Hematopoietic multipotent progenitor cell treated with erythropoietin and hydrocortisone succinate and interleukin-3 and kit ligand, for 17 days (in vitro differentiated cells): ENCODE results near the gene ASB15.

Source experiments
- DNase-seq: peaks from one replicate; pipeline ENCODE4 v3.0.0-alpha.2; 2015; ENCODE audit warnings: low spot score

ASB15 gene

GRCh38 chr7:123637203-123637602 is 35.6 kb downstream of the ASB15 start:
- no peak for DNase-seq

GRCh38 chr7:123637878-123638277 is 36.3 kb downstream of the ASB15 start:
- no peak for DNase-seq

GRCh38 chr7:123639631-123640030 is 38.0 kb downstream of the ASB15 start:
- no peak for DNase-seq

GRCh38 chr7:123640583-123640982 is 39.0 kb downstream of the ASB15 start:
- DNase-seq: no peak

GRCh38 chr7:123641901-123642300 is 40.3 kb downstream of the ASB15 start:
- no peak for DNase-seq

GRCh38 chr7:123643495-123644441 is 42.1 kb downstream of the ASB15 start:
- DNase-seq: no peak

GRCh38 chr7:123645516-123645915 is 43.9 kb downstream of the ASB15 start:
- DNase-seq: no peak

- DNase-seq: no peak
Measured at GRCh38 chr7:123647106-123647730, 45.6 kb downstream of the ASB15 start.

- no peak for DNase-seq
Measured at GRCh38 chr7:123649964-123650363, 48.3 kb downstream of the ASB15 start.

GRCh38 chr7:123650595-123650994 is 49.0 kb downstream of the ASB15 start:
- DNase-seq: no peak

- DNase-seq: no peak
Measured at GRCh38 chr7:123652406-123652805, 50.8 kb downstream of the ASB15 start.

GRCh38 chr7:123653162-123653561 is 51.5 kb downstream of the ASB15 start:
- DNase-seq: no peak

GRCh38 chr7:123655614-123656013 is 54.0 kb downstream of the ASB15 start, which contains the start of gene LMOD2:
TSS of gene LMOD2 (plus strand) at chr7:123655866. CDS start at chr7:123655964, 98 bp downstream.
- no peak for DNase-seq

GRCh38 chr7:123656544-123657303 is 55.1 kb downstream of the ASB15 start:
- DNase-seq: no peak

GRCh38 chr7:123657304-123657685 is 55.7 kb downstream of the ASB15 start:
- no peak for DNase-seq

- no peak for DNase-seq
Measured at GRCh38 chr7:123658023-123658422, 56.4 kb downstream of the ASB15 start.

- no peak for DNase-seq
Measured at GRCh38 chr7:123660514-123661354, 59.1 kb downstream of the ASB15 start.

GRCh38 chr7:123661765-123662164 is 60.1 kb downstream of the ASB15 start:
- no peak for DNase-seq

- no peak for DNase-seq
Measured at GRCh38 chr7:123662293-123662692, 60.7 kb downstream of the ASB15 start.

- DNase-seq: no peak
Measured at GRCh38 chr7:123662755-123663154, 61.1 kb downstream of the ASB15 start.

GRCh38 chr7:123663200-123663599 is 61.6 kb downstream of the ASB15 start:
- no peak for DNase-seq

GRCh38 chr7:123665157-123665556 is 63.5 kb downstream of the ASB15 start:
- no peak for DNase-seq
